ENCODE measurements around the gene MLF2.

MLF2 gene

GRCh38 chr12:6703631-6704030 is 49.3 kb downstream of the MLF2 start:
- Histone ChIP-seq H3K9me2 (replicated peaks; ENCODE audit: insufficient read depth, low read length) (no peaks in the 10 kb centered on the region), H3K36me3 (ENCODE audit: low read length) (no peaks in the 10 kb centered on the region), H3K9me3 (ENCODE audit: insufficient read depth, low read length) (no peaks in the 10 kb centered on the region), H3K27me3 (ENCODE audit: low read length) (no peaks in the 10 kb centered on the region), H3K27ac (ENCODE audit: low read depth, low read length) (no peak overlapping the region), H3K4me3 (ENCODE audit: insufficient read depth, low read length, poor library complexity, severe bottlenecking) (no peak overlapping the region), H3K9ac (ENCODE audit: low read length) (no peak overlapping the region), H3K4me2 (ENCODE audit: low read depth, low read length, poor library complexity, severe bottlenecking) (no peak overlapping the region), H3F3A (ENCODE audit: insufficient read depth) (no peaks in the 10 kb centered on the region), H2AFZ (ENCODE audit: low read depth, low read length, severe bottlenecking) (no peak overlapping the region), H3K79me2 (ENCODE audit: insufficient read depth, low read length) (no peaks in the 10 kb centered on the region), H4K20me1 (ENCODE audit: low read depth, low read length) (no peaks in the 10 kb centered on the region)
- TF ChIP-seq CTCF (IDR thresholded peaks at IDR 0.05; ENCODE audit: insufficient read depth, low read length, poor library complexity, severe bottlenecking) (no peak), EZH2phosphoT487 (conservative IDR thresholded peaks at IDR 0.05; ENCODE audit: low read length) (no peak)

GRCh38 chr12:6701078-6701768 is 51.7 kb downstream of the MLF2 start:
- H4K20me1 ChIP-seq (ENCODE audit: low read depth, low read length), result no peaks in the 10 kb centered on the region
- no peak overlapping the region for H3K9ac ChIP-seq (ENCODE audit: low read length)
- H3K79me2 ChIP-seq (ENCODE audit: insufficient read depth, low read length), result no peaks in the 10 kb centered on the region
- H3K9me2 ChIP-seq (replicated peaks; ENCODE audit: insufficient read depth, low read length), result no peaks in the 10 kb centered on the region
- H2AFZ ChIP-seq (ENCODE audit: low read depth, low read length, severe bottlenecking), result no peak overlapping the region
- no peaks in the 10 kb centered on the region for H3K36me3 ChIP-seq (ENCODE audit: low read length)
- no peak overlapping the region for H3K4me2 ChIP-seq (ENCODE audit: low read depth, low read length, poor library complexity, severe bottlenecking)
- no peaks in the 10 kb centered on the region for H3K9me3 ChIP-seq (ENCODE audit: insufficient read depth, low read length)
- TF ChIP-seq CTCF (IDR thresholded peaks at IDR 0.05; ENCODE audit: insufficient read depth, low read length, poor library complexity, severe bottlenecking) (no peak), EZH2phosphoT487 (conservative IDR thresholded peaks at IDR 0.05; ENCODE audit: low read length) (no peak)
- H3K4me3 ChIP-seq (ENCODE audit: insufficient read depth, low read length, poor library complexity, severe bottlenecking), result no peak overlapping the region
- H3K27ac ChIP-seq (ENCODE audit: low read depth, low read length), result no peak overlapping the region
- H3K27me3 ChIP-seq (ENCODE audit: low read length), result no peaks in the 10 kb centered on the region
- no peaks in the 10 kb centered on the region for H3F3A ChIP-seq (ENCODE audit: insufficient read depth)

GRCh38 chr12:6700646-6701051 is 52.3 kb downstream of the MLF2 start, which contains the start of gene PIANP:
TSS of gene PIANP (minus strand) at chr12:6700815. CDS start at chr12:6698061, 2,754 bp downstream.
- no peaks in the 10 kb centered on the region for H4K20me1 ChIP-seq (ENCODE audit: low read depth, low read length)
- no peaks in the 10 kb centered on the region for H3K27me3 ChIP-seq (ENCODE audit: low read length)
- no peak within 1 kb of the TSS for H3K9ac ChIP-seq (ENCODE audit: low read length)
- H3K79me2 ChIP-seq (ENCODE audit: insufficient read depth, low read length), result no peaks in the 10 kb centered on the region
- H3K27ac ChIP-seq (ENCODE audit: low read depth, low read length), result no peak within 1 kb of the TSS
- H3K4me2 ChIP-seq (ENCODE audit: low read depth, low read length, poor library complexity, severe bottlenecking), result no peak within 1 kb of the TSS
- no peaks in the 10 kb centered on the region for H3F3A ChIP-seq (ENCODE audit: insufficient read depth)
- no peaks in the 10 kb centered on the region for H3K36me3 ChIP-seq (ENCODE audit: low read length)
- H2AFZ ChIP-seq (ENCODE audit: low read depth, low read length, severe bottlenecking), result no peak within 1 kb of the TSS
- H3K4me3 ChIP-seq (ENCODE audit: insufficient read depth, low read length, poor library complexity, severe bottlenecking), result no peak within 1 kb of the TSS
- TF ChIP-seq EZH2phosphoT487 (conservative IDR thresholded peaks at IDR 0.05; ENCODE audit: low read length) (no peak), CTCF (IDR thresholded peaks at IDR 0.05; ENCODE audit: insufficient read depth, low read length, poor library complexity, severe bottlenecking) (no peak)
- no peaks in the 10 kb centered on the region for H3K9me3 ChIP-seq (ENCODE audit: insufficient read depth, low read length)
- H3K9me2 ChIP-seq (replicated peaks; ENCODE audit: insufficient read depth, low read length), result no peaks in the 10 kb centered on the region
